ENCODE measurements around the gene ANKRD17. TPM values are rescaled to one million over a fixed set of nuclear protein-coding genes. Genes with fewer than 3 reads are reported as not detected.

The ANKRD17 gene
- total and polyA plus RNA-seq, 9 of the 15 experiments (the other 6 are each of a cell fraction or from before 2014, with no cell fraction given): 25.5 to 86.9 (median 52.2) TPM

- no peak for TF ChIP-seq MGA (IDR thresholded peaks at IDR 0.05)
- no peak for TF ChIP-seq BCOR (IDR thresholded peaks at IDR 0.05)
- TF ChIP-seq ZNF318 (IDR thresholded peaks at IDR 0.05; ENCODE audit: borderline replicate concordance in 1 of 2, low read depth in 1 of 2): no peak
- no peak for TF ChIP-seq ZZZ3 (IDR thresholded peaks at IDR 0.05)
- TF ChIP-seq JUND (IDR thresholded peaks at IDR 0.05; ENCODE audit: borderline replicate concordance, low read depth, low read length): no peak
- TF ChIP-seq JUND (tag; IDR thresholded peaks at IDR 0.05; ENCODE audit: borderline replicate concordance, low read depth, low read length): no peak
These were observed 207.0 kb downstream of the ANKRD17 start (continued) for GRCh38 chr4:73051625-73052024.
